H1 (cell line): ENCODE data around the gene RNF141. TPM values are rescaled to one million over a fixed set of nuclear protein-coding genes. Genes with fewer than 3 reads are reported as not detected.

Source experiments
- CBX5 ChIP-seq: fragments of 300-800, 300-1000 bp; sonication (generic); IDR thresholded peaks from 2 replicates; pipeline ENCODE4 v1.7.1; 2016; ENCODE audit warnings: antibody characterized with exemption, low read length, low read depth
- CBX8 ChIP-seq: fragments of 300-800, 300-1000 bp; sonication (generic); IDR thresholded peaks from 2 replicates; pipeline ENCODE4 v1.7.1; 2016; ENCODE audit warnings: low read depth, low read length, borderline replicate concordance
- EGR1 ChIP-seq: IDR thresholded peaks from 2 replicates; pipeline ENCODE4 v1.6.1; 2011; ENCODE audit warnings: low read depth, low read length, borderline replicate concordance
- HDAC2 ChIP-seq, 2 experiments: fragments of 300-600 bp in 1 of 2; sonication (generic) in 1 of 2; IDR thresholded peaks; 2 replicates each; pipeline ENCODE4 v1.6.1; 2011 to 2012; ENCODE audit warnings: low read depth in 2 of 2, low read length in 2 of 2, mild to moderate bottlenecking in 2 of 2, moderate library complexity in 2 of 2, borderline replicate concordance in 1 of 2, inconsistent platforms in 1 of 2
- KDM5A ChIP-seq: fragments of 200-600 bp; IDR thresholded peaks from 2 replicates; pipeline ENCODE4 v1.7.1; 2012; ENCODE audit warnings: mild to moderate bottlenecking, low read length, inconsistent platforms, mixed read lengths
- POU5F1 ChIP-seq: IDR thresholded peaks from 2 replicates; pipeline ENCODE4 v1.6.1; 2011; ENCODE audit warnings: low read depth, mild to moderate bottlenecking, low read length, moderate library complexity
- SP2 ChIP-seq: IDR thresholded peaks from 2 replicates; pipeline ENCODE4 v1.6.1; 2012; ENCODE audit warnings: mild to moderate bottlenecking, low read length, inconsistent platforms
- TCF12 ChIP-seq: IDR thresholded peaks from 2 replicates; pipeline ENCODE4 v1.6.1; 2011; ENCODE audit warnings: low read depth, mild to moderate bottlenecking, low read length
- polyA plus RNA-seq, 7 experiments: library from polyadenylated mRNA; depleted of rRNA in 3 of 7; stranded (reverse) in 5 of 7; unstranded in 2 of 7; fragments of >200 nt in 5 of 7; fragments of 200-250 nt in 2 of 7; gene quantifications; 1 replicate in 5 of 7; 2 replicates in 1 of 7; 4 replicates in 1 of 7; pipeline versions ENCODE4 v1.2.1 to v1.2.3, GENCODE V29; 2011 to 2013; ENCODE audit warnings: missing spikeins in 2 of 7, mixed read lengths in 2 of 7
- total RNA-seq: library from RNA; stranded (reverse); fragmentation: NEBNext Ultra II Directional; extraction: Animal tissue kit (Norgen Biotek cat#: 25700); gene quantifications from 2 replicates; pipeline ENCODE4 v1.2.1, GENCODE V29; 2021
- TF ChIP-seq, protein P1 (sequence below): fragments of 300-600 bp; sonication (generic); IDR thresholded peaks from 2 replicates; pipeline ENCODE4 v1.7.1; 2012; ENCODE audit warnings: low read length, moderate library complexity, mild to moderate bottlenecking, inconsistent platforms; ENCODE audit not compliant: insufficient replicate concordance

RNF141 gene
- total and polyA plus RNA-seq, 2 of the 8 experiments (the other 6 are each of a cell fraction or from before 2014, with no cell fraction given) = 8.5 to 22.8 TPM

DNA sequence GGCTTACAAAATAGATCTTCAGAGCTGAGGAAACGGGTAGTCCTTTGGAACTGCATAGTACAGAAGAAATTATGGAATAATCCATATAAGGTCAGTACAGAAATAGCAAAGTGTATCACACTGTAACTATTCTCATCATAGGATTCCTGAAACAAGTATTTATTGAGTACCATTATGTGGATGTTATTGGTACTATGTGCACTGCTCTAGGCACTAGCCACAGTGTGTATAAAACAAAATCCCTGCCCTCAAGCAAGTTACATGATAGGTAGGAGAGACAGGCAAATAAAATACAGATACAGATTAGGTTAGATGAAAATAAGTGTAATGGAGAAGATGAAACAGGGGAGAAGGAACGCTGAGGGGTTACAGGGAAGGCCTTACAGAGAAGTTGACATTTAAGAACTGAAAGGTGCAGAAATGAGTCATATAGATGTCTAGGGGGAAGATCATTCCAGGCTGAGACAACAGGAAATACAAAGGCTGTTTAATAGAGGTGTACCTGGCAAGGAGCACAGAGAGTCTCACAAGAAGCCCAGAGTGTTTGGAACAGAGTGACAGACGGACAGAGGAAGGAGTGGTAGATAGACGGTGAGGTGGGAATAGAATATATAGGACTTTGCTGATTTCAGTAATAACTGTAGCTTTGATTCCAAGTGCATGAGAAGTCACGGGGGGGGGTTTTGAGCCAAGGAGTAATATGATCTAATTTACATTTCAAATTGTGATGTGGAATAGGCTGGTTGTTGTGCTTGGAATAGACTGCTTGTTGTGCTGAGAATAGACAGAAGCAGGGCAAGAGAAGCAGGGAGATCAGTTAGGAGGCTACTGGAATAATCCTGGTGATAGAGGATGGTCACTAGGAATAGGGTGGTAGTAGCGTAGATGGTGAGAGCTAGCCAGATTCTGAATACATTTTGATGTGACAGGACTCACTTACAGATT lies 13.7 kb downstream of the RNF141 start (continued):
- TF ChIP-seq, protein P1, sequence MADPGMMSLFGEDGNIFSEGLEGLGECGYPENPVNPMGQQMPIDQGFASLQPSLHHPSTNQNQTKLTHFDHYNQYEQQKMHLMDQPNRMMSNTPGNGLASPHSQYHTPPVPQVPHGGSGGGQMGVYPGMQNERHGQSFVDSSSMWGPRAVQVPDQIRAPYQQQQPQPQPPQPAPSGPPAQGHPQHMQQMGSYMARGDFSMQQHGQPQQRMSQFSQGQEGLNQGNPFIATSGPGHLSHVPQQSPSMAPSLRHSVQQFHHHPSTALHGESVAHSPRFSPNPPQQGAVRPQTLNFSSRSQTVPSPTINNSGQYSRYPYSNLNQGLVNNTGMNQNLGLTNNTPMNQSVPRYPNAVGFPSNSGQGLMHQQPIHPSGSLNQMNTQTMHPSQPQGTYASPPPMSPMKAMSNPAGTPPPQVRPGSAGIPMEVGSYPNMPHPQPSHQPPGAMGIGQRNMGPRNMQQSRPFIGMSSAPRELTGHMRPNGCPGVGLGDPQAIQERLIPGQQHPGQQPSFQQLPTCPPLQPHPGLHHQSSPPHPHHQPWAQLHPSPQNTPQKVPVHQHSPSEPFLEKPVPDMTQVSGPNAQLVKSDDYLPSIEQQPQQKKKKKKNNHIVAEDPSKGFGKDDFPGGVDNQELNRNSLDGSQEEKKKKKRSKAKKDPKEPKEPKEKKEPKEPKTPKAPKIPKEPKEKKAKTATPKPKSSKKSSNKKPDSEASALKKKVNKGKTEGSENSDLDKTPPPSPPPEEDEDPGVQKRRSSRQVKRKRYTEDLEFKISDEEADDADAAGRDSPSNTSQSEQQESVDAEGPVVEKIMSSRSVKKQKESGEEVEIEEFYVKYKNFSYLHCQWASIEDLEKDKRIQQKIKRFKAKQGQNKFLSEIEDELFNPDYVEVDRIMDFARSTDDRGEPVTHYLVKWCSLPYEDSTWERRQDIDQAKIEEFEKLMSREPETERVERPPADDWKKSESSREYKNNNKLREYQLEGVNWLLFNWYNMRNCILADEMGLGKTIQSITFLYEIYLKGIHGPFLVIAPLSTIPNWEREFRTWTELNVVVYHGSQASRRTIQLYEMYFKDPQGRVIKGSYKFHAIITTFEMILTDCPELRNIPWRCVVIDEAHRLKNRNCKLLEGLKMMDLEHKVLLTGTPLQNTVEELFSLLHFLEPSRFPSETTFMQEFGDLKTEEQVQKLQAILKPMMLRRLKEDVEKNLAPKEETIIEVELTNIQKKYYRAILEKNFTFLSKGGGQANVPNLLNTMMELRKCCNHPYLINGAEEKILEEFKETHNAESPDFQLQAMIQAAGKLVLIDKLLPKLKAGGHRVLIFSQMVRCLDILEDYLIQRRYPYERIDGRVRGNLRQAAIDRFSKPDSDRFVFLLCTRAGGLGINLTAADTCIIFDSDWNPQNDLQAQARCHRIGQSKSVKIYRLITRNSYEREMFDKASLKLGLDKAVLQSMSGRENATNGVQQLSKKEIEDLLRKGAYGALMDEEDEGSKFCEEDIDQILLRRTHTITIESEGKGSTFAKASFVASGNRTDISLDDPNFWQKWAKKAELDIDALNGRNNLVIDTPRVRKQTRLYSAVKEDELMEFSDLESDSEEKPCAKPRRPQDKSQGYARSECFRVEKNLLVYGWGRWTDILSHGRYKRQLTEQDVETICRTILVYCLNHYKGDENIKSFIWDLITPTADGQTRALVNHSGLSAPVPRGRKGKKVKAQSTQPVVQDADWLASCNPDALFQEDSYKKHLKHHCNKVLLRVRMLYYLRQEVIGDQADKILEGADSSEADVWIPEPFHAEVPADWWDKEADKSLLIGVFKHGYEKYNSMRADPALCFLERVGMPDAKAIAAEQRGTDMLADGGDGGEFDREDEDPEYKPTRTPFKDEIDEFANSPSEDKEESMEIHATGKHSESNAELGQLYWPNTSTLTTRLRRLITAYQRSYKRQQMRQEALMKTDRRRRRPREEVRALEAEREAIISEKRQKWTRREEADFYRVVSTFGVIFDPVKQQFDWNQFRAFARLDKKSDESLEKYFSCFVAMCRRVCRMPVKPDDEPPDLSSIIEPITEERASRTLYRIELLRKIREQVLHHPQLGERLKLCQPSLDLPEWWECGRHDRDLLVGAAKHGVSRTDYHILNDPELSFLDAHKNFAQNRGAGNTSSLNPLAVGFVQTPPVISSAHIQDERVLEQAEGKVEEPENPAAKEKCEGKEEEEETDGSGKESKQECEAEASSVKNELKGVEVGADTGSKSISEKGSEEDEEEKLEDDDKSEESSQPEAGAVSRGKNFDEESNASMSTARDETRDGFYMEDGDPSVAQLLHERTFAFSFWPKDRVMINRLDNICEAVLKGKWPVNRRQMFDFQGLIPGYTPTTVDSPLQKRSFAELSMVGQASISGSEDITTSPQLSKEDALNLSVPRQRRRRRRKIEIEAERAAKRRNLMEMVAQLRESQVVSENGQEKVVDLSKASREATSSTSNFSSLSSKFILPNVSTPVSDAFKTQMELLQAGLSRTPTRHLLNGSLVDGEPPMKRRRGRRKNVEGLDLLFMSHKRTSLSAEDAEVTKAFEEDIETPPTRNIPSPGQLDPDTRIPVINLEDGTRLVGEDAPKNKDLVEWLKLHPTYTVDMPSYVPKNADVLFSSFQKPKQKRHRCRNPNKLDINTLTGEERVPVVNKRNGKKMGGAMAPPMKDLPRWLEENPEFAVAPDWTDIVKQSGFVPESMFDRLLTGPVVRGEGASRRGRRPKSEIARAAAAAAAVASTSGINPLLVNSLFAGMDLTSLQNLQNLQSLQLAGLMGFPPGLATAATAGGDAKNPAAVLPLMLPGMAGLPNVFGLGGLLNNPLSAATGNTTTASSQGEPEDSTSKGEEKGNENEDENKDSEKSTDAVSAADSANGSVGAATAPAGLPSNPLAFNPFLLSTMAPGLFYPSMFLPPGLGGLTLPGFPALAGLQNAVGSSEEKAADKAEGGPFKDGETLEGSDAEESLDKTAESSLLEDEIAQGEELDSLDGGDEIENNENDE = no peak
- no peak for TF ChIP-seq HDAC2 (IDR thresholded peaks at IDR 0.05; ENCODE audit: borderline replicate concordance in 1 of 2, low read depth in 2 of 2, low read length in 2 of 2)
- TF ChIP-seq POU5F1 = no peak
- TF ChIP-seq CBX8 = no peak
- TF ChIP-seq TCF12 = no peak
- no peak for TF ChIP-seq CBX5
- no peak for TF ChIP-seq EGR1
- TF ChIP-seq SP2 = no peak
- TF ChIP-seq KDM5A = no peak
